GM12873 (cell line): Measurements from ENCODE around the gene GLTPD2.

Source experiments
- CTCF ChIP-seq: IDR thresholded peaks from 2 replicates; pipeline ENCODE4 v1.5.1; 2012; ENCODE audit warnings: low read depth, mild to moderate bottlenecking, moderate library complexity, low read length, control low read depth; ENCODE audit not compliant: insufficient read depth; ENCODE audit errors: missing control alignments

GLTPD2 gene

GRCh38 chr17:4839221-4839620, 50.5 kb downstream of the GLTPD2 start:
- no peak for TF ChIP-seq CTCF
